Myocyte (in vitro differentiated cells): ENCODE measurements around the gene RAE1. TPM values are rescaled to one million over a fixed set of nuclear protein-coding genes. Genes with fewer than 3 reads are reported as not detected.

Experiments used
- DNase-seq: peaks from one replicate; pipeline ENCODE4 v3.0.0-alpha.2; 2012; ENCODE audit warnings: low read depth
- total RNA-seq: library from RNA; depleted of rRNA; stranded (reverse); fragments of >200 nt; gene quantifications from 2 replicates; pipeline ENCODE4 v1.2.3, GENCODE V29; 2014

Gene RAE1
- total RNA-seq, 1 donor from 2014 or later = 28.2 TPM

DNA sequence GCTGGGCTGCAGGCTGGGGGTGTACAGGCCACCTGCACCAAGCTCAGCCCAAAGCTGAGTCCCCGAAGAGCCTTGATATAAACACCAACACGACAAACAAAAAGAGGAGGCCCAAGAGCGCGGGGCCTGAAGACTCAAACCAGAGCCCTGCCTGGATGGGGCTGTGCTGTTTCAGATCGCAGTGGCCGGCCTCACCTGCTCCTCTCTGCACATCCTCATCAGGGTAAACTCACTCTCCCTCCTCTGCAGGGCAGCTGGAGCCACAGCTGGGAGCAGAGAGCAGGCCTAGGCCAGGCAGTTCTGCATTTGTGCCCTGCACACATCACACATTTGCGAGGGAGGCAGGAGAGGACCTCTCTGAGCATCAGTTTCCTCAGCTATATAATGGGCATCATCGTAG lies 36.4 kb downstream of the RAE1 start:
- DNase-seq = no peak

- no peak for DNase-seq
These were observed 36.9 kb downstream of the RAE1 start for GRCh38 chr20:57387945-57388371.

- DNase-seq = peak; percentile 62
These were observed 38.1 kb downstream of the RAE1 start for GRCh38 chr20:57388953-57389694.

DNA sequence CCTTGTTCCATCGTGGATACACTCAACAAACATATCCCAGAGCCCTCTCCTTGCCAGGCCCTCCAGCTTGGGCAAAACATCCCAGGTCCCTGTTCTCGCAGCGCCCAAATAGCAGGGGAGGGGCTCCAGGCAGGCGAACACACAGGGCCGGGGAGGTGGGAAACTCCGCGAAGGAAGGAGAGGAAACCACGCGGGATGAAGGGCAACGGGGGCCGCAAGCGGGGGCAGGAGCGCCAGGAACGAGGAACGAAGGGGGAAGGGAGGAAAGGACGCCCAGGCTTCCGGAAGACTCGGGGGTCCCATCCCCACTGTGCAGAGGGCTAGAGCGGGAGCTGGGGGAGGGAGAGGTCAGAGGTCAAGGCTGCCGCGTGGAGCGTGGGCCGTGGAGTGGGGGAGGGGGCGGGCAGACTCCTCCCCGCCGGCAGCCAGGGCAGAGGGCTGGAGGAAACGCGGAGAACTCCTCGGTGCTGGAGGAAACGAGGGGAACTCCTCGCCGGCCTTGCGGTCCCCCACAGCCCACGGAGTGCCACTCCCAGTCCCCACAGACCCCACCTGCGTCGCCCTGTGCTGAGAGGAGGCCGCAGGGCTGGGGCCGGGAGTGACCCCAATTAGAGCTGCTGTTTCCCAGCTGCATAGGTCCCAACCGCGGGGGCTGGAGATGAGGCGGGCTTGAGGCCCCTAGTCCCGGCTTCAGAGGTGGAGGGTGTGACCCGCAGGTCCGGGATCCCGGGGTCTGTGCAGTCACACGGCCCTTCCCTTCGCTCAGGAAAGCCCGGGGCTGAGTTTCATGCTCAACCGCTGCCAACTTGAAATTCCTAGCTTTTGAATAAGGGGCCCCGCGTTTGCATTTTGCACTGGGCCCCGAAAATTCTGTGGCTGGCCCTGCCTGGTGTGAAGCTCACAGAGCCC lies 38.9 kb downstream of the RAE1 start:
- DNase-seq = no peak

DNA sequence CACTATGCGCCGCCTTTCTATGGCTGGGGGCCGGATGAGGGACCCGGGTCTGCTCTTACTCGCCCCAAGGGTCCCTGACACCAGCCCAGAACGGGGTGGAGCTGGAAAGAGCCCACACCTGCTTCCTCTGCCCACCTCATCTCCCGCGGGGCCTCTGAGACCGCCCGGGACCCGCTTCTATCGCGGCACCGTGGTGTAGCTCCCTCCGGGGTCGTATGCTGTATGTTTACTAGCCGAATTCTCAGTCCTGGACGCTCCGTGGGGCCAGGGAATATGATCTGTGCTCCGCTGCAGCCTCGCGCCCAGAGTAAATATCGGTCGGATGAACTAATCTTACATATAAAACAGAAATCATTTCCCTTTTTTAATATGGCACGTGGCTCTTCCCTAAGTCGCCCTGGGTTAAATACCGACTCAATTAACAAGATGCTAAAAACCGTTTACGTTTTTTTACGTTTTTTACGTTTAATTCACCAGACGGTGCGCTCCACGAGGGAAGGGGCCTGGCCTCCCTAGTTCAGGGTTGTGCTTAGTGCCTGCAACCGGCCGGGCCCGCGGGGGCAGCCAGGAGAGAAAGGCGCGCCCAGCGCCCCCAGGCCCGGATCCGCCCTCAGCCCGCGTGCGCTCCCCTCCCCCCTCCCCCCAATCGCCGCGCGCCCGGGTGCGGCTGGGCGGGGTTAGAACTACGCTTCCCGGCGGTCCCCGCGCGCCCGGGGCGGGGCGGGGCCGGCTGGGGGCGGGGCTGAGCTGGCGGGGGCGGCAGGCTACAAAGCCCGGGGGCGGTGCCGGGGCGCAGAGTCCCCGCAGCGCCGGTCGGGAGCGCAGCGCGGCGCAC lies 39.8 kb downstream of the RAE1 start, which contains the start of gene RBM38:
RBM38 (plus strand) TSS at position 793 of the 835 bp plus-strand sequence. CDS start 186 bp downstream, outside the sequence.
- peak; percentile 52 for DNase-seq

DNA sequence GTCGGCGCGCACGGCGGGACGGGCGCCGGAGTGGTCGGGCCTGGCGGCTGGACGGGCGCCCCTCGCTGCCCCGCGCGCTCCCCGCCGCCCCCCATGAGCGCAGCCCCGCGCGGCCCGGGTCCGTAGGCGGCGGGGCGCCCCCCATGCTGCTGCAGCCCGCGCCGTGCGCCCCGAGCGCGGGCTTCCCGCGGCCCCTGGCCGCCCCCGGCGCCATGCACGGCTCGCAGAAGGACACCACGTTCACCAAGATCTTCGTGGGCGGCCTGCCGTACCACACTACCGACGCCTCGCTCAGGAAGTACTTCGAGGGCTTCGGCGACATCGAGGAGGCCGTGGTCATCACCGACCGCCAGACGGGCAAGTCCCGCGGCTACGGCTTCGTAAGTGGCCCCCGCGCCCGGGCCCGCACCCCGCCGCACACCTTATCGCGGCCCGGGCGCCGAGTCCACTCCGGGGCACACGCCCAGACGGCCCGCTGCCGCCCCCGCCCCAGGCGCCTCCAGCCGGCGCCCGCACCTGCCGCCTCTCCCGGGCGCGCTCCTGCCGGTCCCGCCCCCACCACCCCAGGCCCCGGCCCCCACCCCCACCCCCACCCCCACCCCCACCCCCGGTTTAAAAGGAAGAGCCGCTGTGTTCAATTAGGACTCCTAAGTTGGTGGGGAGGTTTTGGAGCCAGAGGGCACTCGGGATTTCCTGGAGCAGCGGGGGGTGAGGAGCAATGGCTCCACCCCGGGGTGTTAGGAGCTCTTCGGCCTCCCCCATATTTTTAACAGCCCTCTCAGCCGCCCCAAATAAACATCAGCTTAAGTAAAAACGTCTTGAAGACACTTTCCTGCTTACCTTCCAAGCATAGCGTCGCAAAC lies 40.6 kb downstream of the RAE1 start:
- no peak for DNase-seq

- DNase-seq = no peak
These were observed 41.6 kb downstream of the RAE1 start for GRCh38 chr20:57392512-57393271.

DNA sequence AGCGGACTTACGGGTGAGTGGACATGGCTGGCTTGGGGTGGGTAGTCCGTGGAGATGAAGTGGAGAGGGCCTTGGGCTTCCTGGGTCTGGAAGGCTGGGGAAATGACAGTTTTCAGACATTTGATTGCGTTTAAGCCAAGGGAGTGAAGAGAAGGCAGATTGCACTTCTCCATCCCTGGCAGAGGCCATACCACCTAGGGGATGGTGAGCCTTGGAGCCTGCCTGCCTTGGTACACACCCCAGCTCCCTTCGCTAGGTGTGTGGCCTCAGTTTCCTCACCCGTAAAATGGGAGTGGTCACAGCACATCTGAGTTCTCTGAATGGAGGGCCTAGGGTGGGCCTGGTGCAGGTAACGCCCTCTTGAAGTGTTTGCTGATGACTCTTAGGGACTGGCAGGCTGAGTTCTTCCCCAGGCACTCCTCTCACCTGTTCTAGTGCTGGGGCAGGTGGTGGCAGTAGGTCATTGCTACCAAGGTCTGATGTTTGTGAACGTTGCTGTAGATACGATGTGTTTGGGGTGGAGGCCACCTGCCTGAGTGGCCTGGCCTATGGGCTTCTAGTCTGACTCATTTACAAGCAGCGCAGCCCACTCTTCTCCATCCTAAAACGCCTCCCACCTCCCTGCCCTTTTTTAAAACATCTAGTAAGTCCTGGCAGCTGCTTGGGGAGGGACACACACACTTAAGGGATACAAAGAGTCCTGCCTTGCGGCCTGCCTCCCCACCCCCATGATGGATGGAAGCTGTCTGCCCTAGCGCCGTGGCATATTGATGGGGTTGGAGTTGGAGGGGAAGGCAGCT lies 42.5 kb downstream of the RAE1 start:
- DNase-seq = no peak

DNA sequence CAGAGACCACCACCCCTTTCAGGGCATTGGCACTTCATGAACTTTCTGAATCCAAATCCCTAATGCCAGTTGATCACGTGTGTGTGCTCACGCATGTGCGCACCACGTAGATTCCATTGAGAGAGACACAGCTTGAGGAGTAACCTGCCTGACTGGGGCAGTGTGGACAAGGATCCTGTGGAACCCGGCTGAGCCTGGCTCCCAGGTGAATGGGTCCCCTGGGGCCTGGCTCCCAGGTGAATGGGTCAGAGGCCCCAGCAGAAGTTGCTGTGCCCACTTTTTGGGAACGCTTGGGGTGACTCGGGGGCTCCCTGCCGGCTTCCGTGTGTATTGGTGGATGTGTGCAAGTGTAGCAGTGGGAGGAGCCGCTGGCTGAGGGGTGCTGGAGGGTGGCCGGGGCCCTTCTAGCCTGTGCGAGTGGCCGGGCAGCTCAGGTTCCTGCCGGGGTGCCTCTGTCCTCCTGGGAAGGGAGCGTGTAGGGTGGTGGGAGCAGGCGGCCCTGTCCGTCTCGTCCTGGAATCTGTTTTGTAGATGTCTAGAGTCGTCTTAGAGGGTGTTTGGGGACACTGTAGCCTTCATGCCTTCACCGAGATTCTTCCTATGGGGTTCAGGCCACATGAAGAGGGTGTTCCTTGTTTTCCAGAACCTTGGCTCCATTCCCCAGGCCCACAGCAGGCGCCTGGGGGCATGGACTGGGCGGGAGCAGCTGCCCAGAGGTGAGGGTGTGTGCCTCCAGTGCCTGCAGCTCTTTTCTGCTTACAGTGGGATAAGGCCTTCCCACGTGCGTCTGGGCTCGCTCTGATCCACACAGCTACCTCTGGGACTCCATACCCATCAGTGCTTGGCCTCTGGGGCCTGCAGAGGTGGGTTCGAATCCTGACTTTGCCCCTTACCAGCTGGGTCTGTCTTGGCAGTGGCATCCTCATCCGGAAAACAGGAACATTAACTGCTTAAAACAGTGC lies 43.3 kb downstream of the RAE1 start:
- no peak for DNase-seq

DNA sequence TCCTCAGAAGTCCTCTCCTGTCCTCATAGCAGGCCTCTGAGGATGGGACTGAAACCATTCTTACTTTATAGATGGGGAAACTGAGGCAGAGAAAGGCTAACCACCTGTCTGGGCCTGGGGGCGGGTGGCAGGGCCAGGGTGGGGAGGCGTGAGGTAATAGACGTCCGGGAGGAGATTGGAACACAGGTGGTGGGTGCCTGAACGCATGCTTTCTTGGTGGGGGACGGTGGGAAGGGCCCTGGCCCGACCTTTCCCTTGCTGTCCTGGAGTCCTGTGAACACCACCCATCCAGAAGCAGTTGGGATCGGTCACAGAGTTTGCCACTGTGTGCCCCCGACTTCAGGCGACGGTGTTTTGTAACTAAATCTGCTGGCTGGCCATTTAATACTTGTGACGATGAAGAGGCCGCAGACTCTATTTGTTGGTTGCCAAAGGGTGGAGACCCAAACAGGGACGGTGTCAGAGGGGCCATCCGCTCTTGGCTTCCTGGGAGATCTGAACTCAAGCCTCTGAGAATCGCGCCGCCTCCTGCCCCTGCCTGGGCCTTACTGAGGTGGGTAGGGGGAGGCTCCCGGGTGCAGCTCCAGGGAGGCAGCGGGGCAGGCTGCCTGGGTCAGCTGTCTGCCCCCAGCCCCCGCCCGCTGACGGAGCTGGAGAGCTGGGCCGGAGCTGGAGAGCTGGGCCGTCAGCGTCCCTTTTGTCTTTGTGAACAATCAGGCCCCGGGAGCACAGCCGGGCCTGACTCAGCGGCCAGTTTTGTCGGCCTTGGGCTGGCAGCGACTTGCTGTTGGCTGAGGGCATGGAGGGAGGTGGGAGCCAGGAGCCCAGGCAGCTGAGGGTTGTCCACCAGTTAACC lies 44.3 kb downstream of the RAE1 start:
- peak; percentile 69 for DNase-seq

DNA sequence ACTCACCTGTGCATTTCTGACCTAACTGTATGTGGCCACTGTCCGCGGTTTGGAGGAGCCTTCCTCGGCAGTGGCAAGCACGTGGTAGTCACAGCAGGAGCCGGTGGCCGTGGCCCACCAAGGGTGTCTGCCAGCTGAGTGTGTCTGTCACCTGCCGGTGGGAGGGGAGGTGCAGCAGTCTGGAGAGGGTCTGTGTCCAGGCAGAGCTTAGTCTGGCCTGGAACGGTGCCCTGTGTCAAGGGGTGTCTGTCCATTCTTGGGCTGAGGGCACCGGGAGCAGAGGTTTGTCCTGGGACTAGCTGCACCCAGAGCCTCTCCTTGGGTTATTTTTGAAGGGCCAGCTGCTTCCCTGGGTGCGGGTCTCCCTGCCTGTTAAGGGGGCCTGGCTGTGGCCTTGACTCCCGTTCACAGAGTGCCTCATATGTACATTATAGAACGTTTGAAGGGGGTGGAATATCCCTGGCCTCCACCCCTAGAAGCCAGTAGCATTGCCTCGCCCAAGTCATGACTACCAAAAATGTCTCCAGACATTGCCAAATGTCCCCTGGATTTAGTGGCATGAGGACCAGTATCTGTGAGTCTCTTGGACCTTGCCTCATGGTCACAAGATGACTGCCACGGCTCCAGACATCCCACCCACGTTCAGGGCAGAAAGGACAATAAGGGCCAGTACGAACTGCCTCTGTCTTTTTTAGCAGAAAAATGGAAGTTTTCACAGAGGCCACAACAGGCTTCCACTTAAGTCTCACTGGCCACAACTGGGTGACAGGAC lies 45.3 kb downstream of the RAE1 start:
- DNase-seq = no peak

DNA sequence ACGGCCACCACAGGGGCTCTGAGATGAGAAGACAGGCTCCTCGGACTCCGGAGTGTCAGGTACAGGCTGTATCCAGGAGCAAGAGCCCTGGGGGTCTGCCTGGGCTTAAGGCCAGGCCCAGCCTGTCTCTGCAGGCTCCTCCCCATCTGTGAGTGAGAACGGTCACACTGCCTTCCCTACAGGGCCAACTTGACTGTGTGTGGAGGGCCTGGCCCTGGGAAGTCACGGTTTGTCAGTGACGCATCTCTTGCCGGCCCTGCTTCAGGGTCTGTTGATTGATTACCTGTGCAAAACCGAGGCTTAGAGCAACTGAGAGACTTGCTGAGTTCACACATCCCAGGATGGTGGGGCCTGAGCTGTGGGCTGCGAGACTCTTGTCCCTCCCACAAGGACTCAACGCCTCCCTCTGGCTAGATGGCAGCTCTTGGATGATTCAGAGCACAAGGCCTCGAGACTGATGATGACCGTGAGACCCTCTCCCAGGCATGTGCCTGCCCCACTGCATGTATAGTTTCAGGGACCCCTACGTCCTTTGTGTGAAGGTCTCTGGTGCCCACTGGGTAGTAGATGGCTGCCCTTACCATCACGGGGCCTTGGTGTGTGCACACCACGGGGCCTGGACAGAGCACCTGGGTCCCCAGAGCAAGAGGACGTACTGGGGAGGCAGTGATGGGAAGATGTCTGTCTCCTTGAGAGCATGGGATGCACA lies 46.1 kb downstream of the RAE1 start:
- DNase-seq = no peak

DNA sequence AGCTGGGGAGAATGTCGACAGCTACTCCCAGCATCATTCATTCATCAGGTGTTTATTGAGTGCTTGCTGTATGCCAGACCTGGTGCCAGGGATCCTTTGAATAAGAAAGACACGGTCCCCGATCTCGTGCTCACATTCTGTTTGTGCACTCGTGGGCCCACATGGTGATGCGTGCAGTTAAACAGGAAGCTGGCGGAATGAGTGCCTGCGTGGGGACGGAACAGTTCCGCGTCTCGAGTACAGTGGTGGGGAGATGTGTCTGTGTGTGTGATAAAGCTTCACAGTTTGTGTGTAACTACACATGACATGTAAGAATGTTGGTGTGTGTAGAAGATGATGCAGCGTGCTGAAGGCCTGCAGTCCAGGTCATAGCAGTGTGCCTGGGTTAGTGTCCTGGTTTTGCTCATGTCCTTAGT lies 46.6 kb downstream of the RAE1 start:
- no peak for DNase-seq

- no peak for DNase-seq
These were observed 47.3 kb downstream of the RAE1 start for GRCh38 chr20:57398231-57398821.
